Effector memory CD4-positive, alpha-beta T cell (primary cell): ENCODE data around the gene ADAT2.

Source experiments
- DNase-seq, 3 donors: peaks; one replicate each; pipeline ENCODE4 v3.0.0-alpha.2; 2020
- H3K27ac ChIP-seq: 2 replicates; pipeline ENCODE4 v1.7.0; 2013; ENCODE audit warnings: mild to moderate bottlenecking, low read length, moderate library complexity; ENCODE audit not compliant: insufficient read depth, poor library complexity, severe bottlenecking
- H3K27me3 ChIP-seq: replicated peaks from 2 replicates; pipeline ENCODE4 v1.7.0; 2013; ENCODE audit warnings: mild to moderate bottlenecking, low read length; ENCODE audit not compliant: insufficient read depth, control insufficient read depth, poor library complexity, severe bottlenecking
- H3K36me3 ChIP-seq: 2 replicates; pipeline ENCODE4 v1.7.0; 2013; ENCODE audit warnings: mild to moderate bottlenecking, low read length, moderate library complexity; ENCODE audit not compliant: control insufficient read depth, insufficient read depth
- H3K4me1 ChIP-seq: 2 replicates; pipeline ENCODE4 v1.7.0; 2013; ENCODE audit warnings: low read length, mild to moderate bottlenecking; ENCODE audit not compliant: control insufficient read depth, insufficient read depth, poor library complexity, severe bottlenecking
- H3K4me3 ChIP-seq: 2 replicates; pipeline ENCODE4 v1.7.0; 2013; ENCODE audit warnings: low read length, low read depth, mild to moderate bottlenecking; ENCODE audit not compliant: insufficient read depth, poor library complexity, severe bottlenecking
- H3K9me3 ChIP-seq: 2 replicates; pipeline ENCODE4 v1.7.0; 2013; ENCODE audit warnings: mild to moderate bottlenecking, low read length, moderate library complexity; ENCODE audit not compliant: control insufficient read depth

ADAT2 gene

GRCh38 chr6:143374014-143374413 lies 76.5 kb downstream of the ADAT2 start:
- DNase-seq = no peak
- H3K27me3 ChIP-seq = no peaks in the 10 kb centered on the region
- H3K4me1 ChIP-seq = no peaks in the 10 kb centered on the region

More at GRCh38 chr6:143374014-143374413, 76.5 kb downstream of the ADAT2 start:
- no peaks in the 10 kb centered on the region for H3K9me3 ChIP-seq
- H3K4me3 ChIP-seq = no peak overlapping the region
- no peak overlapping the region for H3K27ac ChIP-seq
- no peaks in the 10 kb centered on the region for H3K36me3 ChIP-seq
